Smooth muscle cell (in vitro differentiated cells): ENCODE data around the gene TDRD15. TPM values are rescaled to one million over a fixed set of nuclear protein-coding genes. Genes with fewer than 3 reads are reported as not detected.

Experiments used
- DNase-seq: peaks from one replicate; lab custom pipeline; 2025; ENCODE audit not compliant: unreplicated experiment; lab: John Stamatoyannopoulos, UW
- H2AFZ ChIP-seq: fragments of 200-600 bp; sonication (generic); 2 replicates; pipeline ENCODE4 v1.6.0; 2016; ENCODE audit warnings: antibody characterized with exemption, low read depth, mild to moderate bottlenecking
- H3F3A ChIP-seq: fragments of 200-600 bp; sonication (generic); 2 replicates; pipeline ENCODE4 v1.6.0; 2017; ENCODE audit warnings: antibody characterized with exemption, low read depth
- H3K27ac ChIP-seq: fragments of 200-600 bp; sonication (generic); 2 replicates; pipeline ENCODE4 v1.5.1; 2016; ENCODE audit warnings: low read depth, mild to moderate bottlenecking
- H3K27me3 ChIP-seq: fragments of 200-600 bp; sonication (generic); 2 replicates; pipeline ENCODE4 v1.6.1; 2016; ENCODE audit warnings: low read depth, mild to moderate bottlenecking
- H3K36me3 ChIP-seq: fragments of 200-600 bp; sonication (generic); 2 replicates; pipeline ENCODE4 v1.5.1; 2016; ENCODE audit warnings: low read depth
- H3K4me1 ChIP-seq: fragments of 200-600 bp; sonication (generic); 2 replicates; pipeline ENCODE4 v1.5.1; 2016; ENCODE audit warnings: low read depth
- H3K4me2 ChIP-seq: fragments of 200-600 bp; sonication (generic); 2 replicates; pipeline ENCODE4 v1.6.0; 2016; ENCODE audit warnings: mild to moderate bottlenecking
- H3K4me3 ChIP-seq: fragments of 200-600 bp; sonication (generic); 2 replicates; pipeline ENCODE4 v1.5.1; 2016; ENCODE audit warnings: mild to moderate bottlenecking
- H3K79me2 ChIP-seq: fragments of 200-600 bp; sonication (generic); 2 replicates; pipeline ENCODE4 v1.6.0; 2016; ENCODE audit warnings: low read depth, mild to moderate bottlenecking
- H3K9ac ChIP-seq: fragments of 200-600 bp; sonication (generic); 2 replicates; pipeline ENCODE4 v1.6.0; 2016; ENCODE audit warnings: low read depth
- H3K9me3 ChIP-seq: fragments of 200-600 bp; sonication (generic); replicated peaks from 2 replicates; pipeline ENCODE4 v1.5.1; 2016; ENCODE audit warnings: low read depth
- H4K20me1 ChIP-seq: fragments of 200-600 bp; sonication (generic); 2 replicates; pipeline ENCODE4 v1.6.0; 2016; ENCODE audit warnings: low read depth
- CTCF ChIP-seq: fragments of 200-600 bp; sonication (generic); IDR thresholded peaks from 2 replicates; pipeline ENCODE4 v1.5.1; 2017; ENCODE audit warnings: borderline replicate concordance, mild to moderate bottlenecking, antibody characterized with exemption; ENCODE audit not compliant: insufficient read depth, poor library complexity, severe bottlenecking
- WGBS: methylation state at CpG from one replicate; pipeline ENCODE4 v1.1.7; 2016; ENCODE audit warnings: low lambda C conversion rate; 5-methylcytosine and 5-hydroxymethylcytosine counted together
- polyA plus RNA-seq: library from polyadenylated mRNA; unstranded; fragments of >200 nt; fragmentation: Nextera tagmentation; extraction: Ambion mirVana; gene quantifications from 2 replicates; pipeline ENCODE4 v1.2.1, GENCODE V29; 2016
- total RNA-seq: library from RNA; depleted of rRNA; stranded (reverse); fragments of >200 nt; gene quantifications from 2 replicates; pipeline ENCODE4 v1.2.3, GENCODE V29; 2014

The TDRD15 gene
- total and polyA plus RNA-seq, 2 experiments from 2014 or later = not detected

GRCh38 chr2:21181957-21182356, 58.2 kb downstream of the TDRD15 start:
- H3F3A ChIP-seq = no peaks in the 10 kb centered on the region
- no peak overlapping the region for H3K4me3 ChIP-seq
- DNase-seq = no peak
- H3K4me2 ChIP-seq = no peak overlapping the region
- H3K27ac ChIP-seq = no peak overlapping the region
- H3K9ac ChIP-seq = no peak overlapping the region
- H3K79me2 ChIP-seq = no peaks in the 10 kb centered on the region
- no peaks in the 10 kb centered on the region for H4K20me1 ChIP-seq
- no peaks in the 10 kb centered on the region for H3K9me3 ChIP-seq
- no peaks in the 10 kb centered on the region for H3K36me3 ChIP-seq
- peaks cover 5% of the 10 kb centered on the region for H3K27me3 ChIP-seq
- no peaks in the 10 kb centered on the region for H3K4me1 ChIP-seq
- H2AFZ ChIP-seq = no peak overlapping the region
- TF ChIP-seq CTCF = no peak
- WGBS = 75% methylated on average over 5 of the region's 5 CpGs

GRCh38 chr2:21183306-21183705, 59.5 kb downstream of the TDRD15 start:
- Histone ChIP-seq H3K9ac (no peak overlapping the region), H3K36me3 (no peaks in the 10 kb centered on the region), H3K27ac (no peak overlapping the region), H4K20me1 (no peaks in the 10 kb centered on the region), H3K79me2 (no peaks in the 10 kb centered on the region), H3K4me3 (no peak overlapping the region), H3F3A (no peaks in the 10 kb centered on the region), H2AFZ (no peak overlapping the region), H3K4me2 (no peak overlapping the region), H3K4me1 (no peaks in the 10 kb centered on the region), H3K9me3 (no peaks in the 10 kb centered on the region), H3K27me3 (peaks cover 5% of the 10 kb centered on the region)
- DNase-seq = no peak
- no peak for TF ChIP-seq CTCF
- 63% methylated on average over 4 of the region's 4 CpGs for WGBS

DNA sequence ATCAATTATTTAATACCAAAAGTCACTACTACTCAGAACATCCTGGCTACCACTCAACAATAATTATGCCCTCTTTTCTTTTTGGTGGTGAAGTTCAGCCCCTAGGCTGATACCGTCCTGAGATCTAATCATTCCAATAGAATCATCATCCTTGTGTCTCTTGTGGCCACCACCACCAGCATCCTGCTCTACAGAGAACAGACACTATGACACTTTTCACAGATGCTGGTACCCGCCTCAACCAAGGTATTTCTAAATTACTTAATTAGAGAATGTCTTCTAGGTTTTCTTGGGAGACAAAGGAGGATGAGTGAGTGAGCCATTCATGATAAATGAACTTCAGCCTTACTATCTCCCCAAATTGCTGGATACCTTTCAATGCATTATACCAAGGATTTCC, 60.0 kb downstream of the TDRD15 start:
- H3K4me1 ChIP-seq = no peaks in the 10 kb centered on the region
- H3K36me3 ChIP-seq = no peaks in the 10 kb centered on the region
- peaks cover 5% of the 10 kb centered on the region for H3K27me3 ChIP-seq
- H3K4me3 ChIP-seq = no peak overlapping the region
- WGBS = 81% methylated on average over 2 of the region's 2 CpGs
- H3K27ac ChIP-seq = no peak overlapping the region
- no peak overlapping the region for H3K9ac ChIP-seq
- DNase-seq = no peak
- H3F3A ChIP-seq = no peaks in the 10 kb centered on the region
- H2AFZ ChIP-seq = no peak overlapping the region
- no peaks in the 10 kb centered on the region for H3K79me2 ChIP-seq
- no peak overlapping the region for H3K4me2 ChIP-seq
- no peaks in the 10 kb centered on the region for H3K9me3 ChIP-seq
- no peak for TF ChIP-seq CTCF
- H4K20me1 ChIP-seq = no peaks in the 10 kb centered on the region

GRCh38 chr2:21191535-21191934, 67.8 kb downstream of the TDRD15 start:
- Histone ChIP-seq H3K4me3 (no peak overlapping the region), H3K27ac (no peak overlapping the region), H3K36me3 (no peaks in the 10 kb centered on the region), H3K79me2 (no peaks in the 10 kb centered on the region), H3K27me3 (no peaks in the 10 kb centered on the region), H3F3A (no peaks in the 10 kb centered on the region), H3K9ac (no peak overlapping the region), H2AFZ (no peak overlapping the region), H3K4me2 (no peak overlapping the region), H4K20me1 (no peaks in the 10 kb centered on the region), H3K4me1 (peaks cover 18% of the 10 kb centered on the region), H3K9me3 (no peaks in the 10 kb centered on the region)
- no peak for DNase-seq
- WGBS = 90% methylated on average over 2 of the region's 2 CpGs
- TF ChIP-seq CTCF = no peak
